HEK293T (cell line): ENCODE results near the gene SYTL2.

Experiments
- ARNT ChIP-seq: fragments of 450-650 bp; IDR thresholded peaks from 2 replicates; pipeline ENCODE4 v1.6.1; 2017; ENCODE audit warnings: mild to moderate bottlenecking
- CTBP1 ChIP-seq: fragments of 450-650 bp; IDR thresholded peaks from 2 replicates; pipeline ENCODE4 v1.6.1; 2016; ENCODE audit warnings: borderline replicate concordance
- ELF4 ChIP-seq: fragments of 450-650 bp; IDR thresholded peaks from 2 replicates; pipeline ENCODE4 v1.6.1; 2017; ENCODE audit warnings: antibody characterized with exemption
- FOXA1 ChIP-seq: fragments of 450-650 bp; IDR thresholded peaks from 2 replicates; pipeline ENCODE4 v1.6.1; 2016; ENCODE audit warnings: mild to moderate bottlenecking
- FOXK2 ChIP-seq: fragments of 450-650 bp; IDR thresholded peaks from 2 replicates; pipeline ENCODE4 v1.6.1; 2016; ENCODE audit warnings: mild to moderate bottlenecking
- FOXM1 ChIP-seq: fragments of 450-650 bp; IDR thresholded peaks from 2 replicates; pipeline ENCODE4 v1.6.1; 2017; ENCODE audit warnings: mild to moderate bottlenecking, borderline replicate concordance
- LEF1 ChIP-seq: fragments of 450-650 bp; IDR thresholded peaks from 2 replicates; pipeline ENCODE4 v1.6.1; 2017; ENCODE audit warnings: mild to moderate bottlenecking, borderline replicate concordance
- SP1 ChIP-seq: fragments of 450-650 bp; IDR thresholded peaks from 2 replicates; pipeline ENCODE4 v1.6.1; 2017
- SUZ12 ChIP-seq: fragments of 450-650 bp; IDR thresholded peaks from 2 replicates; pipeline ENCODE4 v1.6.1; 2016; ENCODE audit warnings: mild to moderate bottlenecking
- TARDBP ChIP-seq: fragments of 450-650 bp; IDR thresholded peaks from 2 replicates; pipeline ENCODE4 v1.6.1; 2016
- ZNF384 ChIP-seq: fragments of 450-650 bp; IDR thresholded peaks from 2 replicates; pipeline ENCODE4 v1.6.1; 2016

DNA sequence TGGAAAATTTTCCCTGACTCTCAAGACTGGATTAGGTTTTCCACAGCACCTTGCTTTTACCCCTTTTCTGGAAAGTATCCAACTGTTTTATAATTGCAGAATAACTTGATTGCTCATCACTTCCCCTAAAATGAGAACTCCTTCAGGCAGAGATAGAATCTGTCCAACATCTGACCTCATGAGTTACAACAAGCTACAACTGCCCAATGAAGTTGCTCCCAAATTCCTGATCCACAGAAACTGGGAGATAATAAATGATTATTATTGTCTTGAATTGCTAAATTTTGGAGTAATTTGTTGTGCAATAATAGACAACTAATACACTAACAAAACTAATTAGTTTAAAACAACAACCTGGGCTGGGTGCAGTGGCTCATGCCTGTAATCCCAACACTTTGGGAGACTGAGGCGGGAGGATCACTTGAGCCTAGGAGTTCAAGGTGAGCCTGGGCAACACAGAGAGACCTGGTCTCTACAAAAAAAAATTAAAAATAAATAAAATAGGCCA lies 34.2 kb upstream of the SYTL2 start:
- TF ChIP-seq FOXA1 (no peak), SUZ12 (no peak), SP1 (no peak), ZNF384 (no peak), LEF1 (no peak), CTBP1 (no peak), TARDBP (no peak), FOXK2 (no peak), FOXM1 (no peak), ARNT (no peak), ELF4 (no peak)
